HPDE6-E6E7 (cell line): Measurements from ENCODE around the gene APAF1.

Experiments used
- DNase-seq: peaks from one replicate; pipeline ENCODE4 v3.0.0; 2011; ENCODE audit warnings: missing footprints; ENCODE audit errors: extremely low spot score

The APAF1 gene

GRCh38 chr12:98758331-98758730 lies 113.2 kb downstream of the APAF1 start:
- no peak for DNase-seq

- no peak for DNase-seq
Observed at GRCh38 chr12:98763656-98764055, 118.6 kb downstream of the APAF1 start.

- DNase-seq: no peak
Observed at GRCh38 chr12:98767248-98767647, 122.2 kb downstream of the APAF1 start.

- no peak for DNase-seq
Observed at GRCh38 chr12:98769068-98769467, 124.0 kb downstream of the APAF1 start.

- DNase-seq: no peak
Observed at GRCh38 chr12:98770230-98770629, 125.1 kb downstream of the APAF1 start.

GRCh38 chr12:98771811-98772752 lies 127.0 kb downstream of the APAF1 start:
- no peak for DNase-seq

GRCh38 chr12:98772818-98773217 lies 127.7 kb downstream of the APAF1 start:
- DNase-seq: no peak

- no peak for DNase-seq
Observed at GRCh38 chr12:98780261-98780660, 135.2 kb downstream of the APAF1 start.

GRCh38 chr12:98783420-98783819 lies 138.3 kb downstream of the APAF1 start:
- no peak for DNase-seq
